B cell (primary cell): ENCODE results near the gene RNF152.

ENCODE experiments used
- CTCF ChIP-seq: fragments of 200-600 bp; IDR thresholded peaks from one replicate; pipeline ENCODE4 v1.8.0; 2022; ENCODE audit warnings: antibody characterized with exemption, mild to moderate bottlenecking
- EZH2 ChIP-seq: IDR thresholded peaks from 2 replicates; pipeline ENCODE4 v1.6.1; 2012; ENCODE audit warnings: borderline replicate concordance, low read depth, mild to moderate bottlenecking, moderate library complexity, low read length; ENCODE audit not compliant: insufficient read depth, poor library complexity, severe bottlenecking

- TF ChIP-seq EZH2 (no peak), CTCF (no peak)
Measured at GRCh38 chr18:61764381-61764780, 128.4 kb downstream of the RNF152 start.
